OCI-LY7 (cell line): ENCODE results near the gene AUP1. TPM values are rescaled to one million over a fixed set of nuclear protein-coding genes. Genes with fewer than 3 reads are reported as not detected.
A peak's percentile ranks its signal among the peaks of the same experiment; 100 is the strongest.

Experiments used
- BruUV-seq: library from RNA; stranded (reverse); fragments of 400-500 nt; replicated peaks from 2 replicates; lab custom pipeline; 2021; lab: Mats Ljungman, UMichigan
- CTCF ChIA-PET: fragments of 300-600 bp; sonication (Branson Sonifier 250); formaldehyde crosslinking; loops from one replicate; lab custom pipeline; 2022; ENCODE audit warnings: antibody characterized with exemption; ENCODE audit not compliant: unreplicated experiment; lab: Charles Lee
- POLR2A ChIA-PET: fragments of 300-600 bp; sonication (Branson Sonifier 250); formaldehyde crosslinking; loops from one replicate; lab custom pipeline; 2022; ENCODE audit warnings: antibody characterized with exemption; lab: Charles Lee
- DNase-seq: peaks from one replicate; pipeline ENCODE4 v3.0.0-alpha.2; 2015; ENCODE audit warnings: low spot score
- H2AFZ ChIP-seq: fragments of 200-600 bp; sonication (generic), shearing (Covaris generic); 2 replicates; pipeline ENCODE4 v1.6.1; 2014; ENCODE audit warnings: mild to moderate bottlenecking, antibody characterized with exemption, low read length, moderate library complexity
- H3K27ac ChIP-seq: fragments of 200-600 bp; sonication (generic); 2 replicates; pipeline ENCODE4 v1.5.1; 2014; ENCODE audit warnings: mixed run types, low read depth, mild to moderate bottlenecking, moderate library complexity, low read length, inconsistent platforms; ENCODE audit not compliant: poor library complexity, severe bottlenecking
- H3K36me3 ChIP-seq: fragments of 200-600 bp; sonication (generic); 2 replicates; pipeline ENCODE4 v1.6.1; 2014; ENCODE audit warnings: mild to moderate bottlenecking, antibody characterized with exemption, low read length, moderate library complexity, mixed read lengths; ENCODE audit not compliant: insufficient read depth
- H3K4me1 ChIP-seq: fragments of 200-600 bp; sonication (generic); 2 replicates; pipeline ENCODE4 v1.5.1; 2014; ENCODE audit warnings: mild to moderate bottlenecking, low read length; ENCODE audit not compliant: insufficient read depth, poor library complexity, severe bottlenecking
- H3K4me2 ChIP-seq: fragments of 200-600 bp; sonication (generic); 2 replicates; pipeline ENCODE4 v1.6.1; 2014; ENCODE audit warnings: mild to moderate bottlenecking, low read length
- H3K4me3 ChIP-seq: fragments of 200-600 bp; sonication (generic); 2 replicates; pipeline ENCODE4 v1.5.1; 2014; ENCODE audit warnings: mild to moderate bottlenecking, low read depth, low read length; ENCODE audit not compliant: poor library complexity, severe bottlenecking
- H3K79me2 ChIP-seq: fragments of 200-600 bp; sonication (generic); 2 replicates; pipeline ENCODE4 v1.6.1; 2016; ENCODE audit warnings: low read depth, mild to moderate bottlenecking, low read length, moderate library complexity, mixed read lengths; ENCODE audit not compliant: insufficient read depth
- H3K9me2 ChIP-seq: fragments of 200-600 bp; sonication (generic); 2 replicates; pipeline ENCODE4 v1.6.1; 2016; ENCODE audit warnings: mild to moderate bottlenecking, low read length, mixed read lengths; ENCODE audit not compliant: insufficient read depth
- H3K9me3 ChIP-seq: fragments of 200-600 bp; sonication (generic); 2 replicates; pipeline ENCODE4 v1.6.1; 2014; ENCODE audit warnings: mild to moderate bottlenecking, mixed run types, low read length, mixed read lengths
- H4K20me1 ChIP-seq: fragments of 200-600 bp; sonication (generic); 2 replicates; pipeline ENCODE4 v1.6.1; 2014; ENCODE audit warnings: mild to moderate bottlenecking, antibody characterized with exemption, low read length, moderate library complexity, mixed read lengths; ENCODE audit not compliant: insufficient read depth
- CTCF ChIP-seq: fragments of 200-600 bp; sonication (generic); conservative IDR thresholded peaks from 2 replicates; pipeline ENCODE4 v1.5.1; 2014; ENCODE audit warnings: mild to moderate bottlenecking, antibody characterized with exemption, low read length, moderate library complexity, mixed read lengths
- EZH2phosphoT487 ChIP-seq: fragments of 200-600 bp; sonication (generic); IDR thresholded peaks from 2 replicates; pipeline ENCODE4 v1.6.1; 2018; ENCODE audit warnings: low read depth, borderline replicate concordance, mild to moderate bottlenecking, mixed run types, antibody characterized with exemption, low read length, moderate library complexity, mixed read lengths
- intact Hi-C: fragments of 100-400 bp; cut with micrococcal nuclease; formaldehyde crosslinking; loops from one replicate; pipeline ENCODE4 v1.10.0; 2022; ENCODE audit not compliant: unreplicated experiment
- total RNA-seq, 2 experiments: library from RNA; depleted of rRNA in 1 of 2; stranded (reverse); fragments of >200 nt in 1 of 2; shearing (Covaris generic) in 1 of 2; gene quantifications; 2 replicates each; pipeline ENCODE4 v1.2.3, GENCODE V29; 2014 to 2022

The AUP1 gene
- total RNA-seq, 2 experiments from 2014 or later = 121 to 188 TPM

GRCh38 chr2:74577448-74577847, 47.9 kb upstream of the AUP1 start:
- BruUV-seq = no TSS peak
- Histone ChIP-seq H3K4me1 (peaks cover 18% of the 10 kb centered on the region), H2AFZ (peak overlapping the region; percentile 25; the same call in 1 of the 2 replicates), H4K20me1 (no peaks in the 10 kb centered on the region), H3K4me3 (no peak overlapping the region), H3K36me3 (no peaks in the 10 kb centered on the region), H3K27ac (no peak overlapping the region), H3K9me2 (no peaks in the 10 kb centered on the region), H3K9me3 (no peaks in the 10 kb centered on the region), H3K4me2 (no peak overlapping the region), H3K79me2 (no peaks in the 10 kb centered on the region)
- DNase-seq = no peak
- intact Hi-C loops = no loop called here
- TF ChIP-seq EZH2phosphoT487 (no peak), CTCF (no peak)
- ChIA-PET CTCF (interaction anchor here (1.0 kb wide), 1 partner anchor 11 kb away, joined by 4 read pairs; no protein-coding TSS in a partner anchor), POLR2A (interaction anchor here (1.1 to 1.9 kb wide), 3 partner anchors 9 to 13 kb away, joined by 3 to 15 read pairs (median 4); no protein-coding TSS in a partner anchor)

- Histone ChIP-seq H3K36me3 (no peaks in the 10 kb centered on the region), H3K79me2 (no peaks in the 10 kb centered on the region), H3K27ac (no peak overlapping the region), H3K9me2 (no peaks in the 10 kb centered on the region), H3K4me3 (no peak overlapping the region), H3K4me1 (peaks cover 18% of the 10 kb centered on the region), H3K4me2 (no peak overlapping the region), H4K20me1 (no peaks in the 10 kb centered on the region), H3K9me3 (no peaks in the 10 kb centered on the region), H2AFZ (peak overlapping the region; percentile 25; the same call in 1 of the 2 replicates)
- TF ChIP-seq CTCF (no peak), EZH2phosphoT487 (no peak)
- ChIA-PET POLR2A (interaction anchor here (0.6 to 1.9 kb wide), 5 partner anchors 9 to 634 kb away, joined by 3 to 15 read pairs (median 3); partner anchors contain the start of genes C2orf81 and WDR54), CTCF (interaction anchor here (1.0 kb wide), 1 partner anchor 12 kb away, joined by 4 read pairs; no protein-coding TSS in a partner anchor)
- no TSS peak for BruUV-seq
- intact Hi-C loops = no loop called here
- no peak for DNase-seq
Observed at GRCh38 chr2:74576863-74577229, 47.3 kb upstream of the AUP1 start.

- Histone ChIP-seq H2AFZ (no peak overlapping the region), H3K4me3 (no peak overlapping the region), H3K9me3 (no peaks in the 10 kb centered on the region), H3K4me1 (peaks cover 20% of the 10 kb centered on the region), H4K20me1 (no peaks in the 10 kb centered on the region), H3K36me3 (no peaks in the 10 kb centered on the region), H3K79me2 (no peaks in the 10 kb centered on the region), H3K4me2 (no peak overlapping the region), H3K27ac (no peak overlapping the region), H3K9me2 (no peaks in the 10 kb centered on the region)
- intact Hi-C loops = no loop called here
- TF ChIP-seq EZH2phosphoT487 (no peak), CTCF (no peak)
- no peak for DNase-seq
- CTCF ChIA-PET = interaction anchor here (0.6 to 1.0 kb wide), 2 partner anchors 11 to 31 kb away, joined by 3 read pairs; no protein-coding TSS in a partner anchor
- BruUV-seq = no TSS peak
- POLR2A ChIA-PET = interaction anchor here (0.6 to 1.9 kb wide), 7 partner anchors 9 to 635 kb away, joined by 3 to 15 read pairs (median 3); partner anchors contain the start of genes C2orf81 and WDR54
Observed at GRCh38 chr2:74576211-74576862, 46.8 kb upstream of the AUP1 start.
